ENCODE data around the gene RARRES1. TPM values are rescaled to one million over a fixed set of nuclear protein-coding genes. Genes with fewer than 3 reads are reported as not detected.

The RARRES1 gene
- total RNA-seq, 1 experiment from 2014 or later = 0.81 TPM

DNA sequence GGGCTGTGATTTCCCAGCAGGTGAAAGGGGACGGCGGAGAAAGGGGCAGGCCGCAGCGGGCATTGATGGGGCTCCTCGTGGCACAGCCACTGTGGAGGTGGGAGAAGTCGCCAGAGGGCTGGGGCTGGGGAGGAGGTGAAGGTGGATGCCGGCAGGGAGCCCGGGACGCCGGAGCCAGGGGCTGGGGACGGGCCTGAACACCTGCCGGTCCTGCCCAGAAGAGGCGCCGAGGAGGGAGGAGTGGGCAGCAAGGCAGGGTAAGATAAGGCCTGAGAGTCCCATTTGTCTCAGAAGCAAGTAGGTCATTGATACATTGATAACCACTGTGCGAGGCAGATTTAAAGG lies 571 bp upstream of the RARRES1 start:
- Histone ChIP-seq H3K14ac (ENCODE audit: insufficient read depth, low read length) (peak overlapping the region; percentile 4; the same call in 1 of the 2 replicates), H2BK15ac (ENCODE audit: low read depth, low read length) (0 out of 2 replicates have a peak overlapping the region, but pooled peaks have one; percentile 91), H3T11ph (ENCODE audit: low read length) (no peak overlapping the region), H3K18ac (ENCODE audit: insufficient read length, low read depth, low read length) (no peak overlapping the region), H3K4me1 (ENCODE audit: insufficient read depth, low read length) (no peaks in the 10 kb centered on the region), H3K9ac (ENCODE audit: extremely low read depth, insufficient read length, low read length) (peak overlapping the region; percentile 2), H3K4ac (ENCODE audit: low read depth, low read length) (no peak overlapping the region), H2BK12ac (ENCODE audit: insufficient read length, low read depth, low read length) (no peak overlapping the region), H4K20me1 (ENCODE audit: control insufficient read depth, insufficient read depth, insufficient read length) (no peaks in the 10 kb centered on the region), H3K79me1 (ENCODE audit: insufficient read depth, low read depth, low read length, poor library complexity, severe bottlenecking) (no peaks in the 10 kb centered on the region), H2BK5ac (ENCODE audit: insufficient read length, low read length) (no peak overlapping the region), H2BK20ac (ENCODE audit: low read depth, low read length, poor library complexity, severe bottlenecking) (no peak overlapping the region), H3K4me2 (ENCODE audit: insufficient read depth, insufficient read length, low read length) (peak overlapping the region; percentile 76), H3K23ac (ENCODE audit: insufficient read length, low read depth, low read length) (no peak overlapping the region), H3K27ac (ENCODE audit: insufficient read length, low read depth, low read length) (no peak overlapping the region), H3K27me3 (ENCODE audit: insufficient read depth, low read length) (no peaks in the 10 kb centered on the region; the same call in 1 of the 2 replicates), H2AK5ac (ENCODE audit: insufficient read length, low read length) (no peak overlapping the region), H3K56ac (ENCODE audit: insufficient read length, low read depth, low read length) (no peak overlapping the region), H3K9me3 (ENCODE audit: control insufficient read depth, low read depth, low read length) (no peaks in the 10 kb centered on the region), H2AFZ (ENCODE audit: low read length) (no peak overlapping the region), H2BK120ac (ENCODE audit: low read depth, low read length, poor library complexity, severe bottlenecking) (no peak overlapping the region), H4K5ac (ENCODE audit: insufficient read length, low read depth, low read length) (no peak overlapping the region), H4K8ac (replicated peaks; ENCODE audit: insufficient read length, low read depth, low read length) (no peak overlapping the region), H3K23me2 (ENCODE audit: insufficient read length, low read depth, low read length, poor library complexity, severe bottlenecking) (peaks cover 17% of the 10 kb centered on the region), H3K79me2 (ENCODE audit: insufficient read depth, low read length) (no peaks in the 10 kb centered on the region), H4K91ac (ENCODE audit: insufficient read length, low read depth, low read length) (no peak overlapping the region)
- H3K27me3 Mint-ChIP-seq (ENCODE audit: low read depth) = peaks cover 27% of the 10 kb centered on the region
- H3K4me3 Mint-ChIP-seq = peak overlapping the region; percentile 65 to 76
- H3K36me3 Mint-ChIP-seq (ENCODE audit: insufficient read depth in 1 of 3, low read depth in 3 of 3) = peaks cover 0 to 12% (median 8%) of the 10 kb centered on the region in 3 experiments; a peak in 4 of 7 replicates
- no peak overlapping the region for H3K27ac Mint-ChIP-seq
- TF ChIP-seq, protein P1, sequence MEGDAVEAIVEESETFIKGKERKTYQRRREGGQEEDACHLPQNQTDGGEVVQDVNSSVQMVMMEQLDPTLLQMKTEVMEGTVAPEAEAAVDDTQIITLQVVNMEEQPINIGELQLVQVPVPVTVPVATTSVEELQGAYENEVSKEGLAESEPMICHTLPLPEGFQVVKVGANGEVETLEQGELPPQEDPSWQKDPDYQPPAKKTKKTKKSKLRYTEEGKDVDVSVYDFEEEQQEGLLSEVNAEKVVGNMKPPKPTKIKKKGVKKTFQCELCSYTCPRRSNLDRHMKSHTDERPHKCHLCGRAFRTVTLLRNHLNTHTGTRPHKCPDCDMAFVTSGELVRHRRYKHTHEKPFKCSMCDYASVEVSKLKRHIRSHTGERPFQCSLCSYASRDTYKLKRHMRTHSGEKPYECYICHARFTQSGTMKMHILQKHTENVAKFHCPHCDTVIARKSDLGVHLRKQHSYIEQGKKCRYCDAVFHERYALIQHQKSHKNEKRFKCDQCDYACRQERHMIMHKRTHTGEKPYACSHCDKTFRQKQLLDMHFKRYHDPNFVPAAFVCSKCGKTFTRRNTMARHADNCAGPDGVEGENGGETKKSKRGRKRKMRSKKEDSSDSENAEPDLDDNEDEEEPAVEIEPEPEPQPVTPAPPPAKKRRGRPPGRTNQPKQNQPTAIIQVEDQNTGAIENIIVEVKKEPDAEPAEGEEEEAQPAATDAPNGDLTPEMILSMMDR (conservative IDR thresholded peaks at IDR 0.05) = no peak
- peaks cover 3 to 8% of the 10 kb centered on the region in 2 experiments; a peak in 3 of 4 replicates for H3K4me1 Mint-ChIP-seq
- H3K9me3 Mint-ChIP-seq = peaks cover 3 to 7% of the 10 kb centered on the region in 2 experiments; a peak in 3 of 5 replicates
- peak; percentile 57 for DNase-seq
- no CpG with 5 or more reads among the region's 15 CpGs for WGBS (ENCODE audit: extremely low coverage, insufficient read length, low lambda C conversion rate)

All from H9 (cell line).